ENCODE results near the gene FAM120B.

- no peak for TF ChIP-seq REST (IDR thresholded peaks at IDR 0.05; ENCODE audit: insufficient replicate concordance, low read depth)
- no peak for TF ChIP-seq CTCF (IDR thresholded peaks at IDR 0.05; ENCODE audit: insufficient read depth, low read length)
- TF ChIP-seq POLR2AphosphoS5 (IDR thresholded peaks at IDR 0.05; ENCODE audit: low read depth): no peak
- TF ChIP-seq SPI1 (IDR thresholded peaks at IDR 0.05; ENCODE audit: borderline replicate concordance, low read depth): no peak
These were observed 64.5 kb downstream of the FAM120B start for GRCh38 chr6:170371080-170371479.

Data from HL-60 (cell line).